Measurements from ENCODE around the gene SULT1C2. TPM values are rescaled to one million over a fixed set of nuclear protein-coding genes. Genes with fewer than 3 reads are reported as not detected.

Gene SULT1C2
- total RNA-seq, 4 donors from 2014 or later: 0.28 to 2.4 TPM; not detected in 2

- DNase-seq (ENCODE audit: low spot score): no peak
- no peak for ATAC-seq (ENCODE audit: low FRiP score)
- no peak for TF ChIP-seq CTCF (IDR thresholded peaks at IDR 0.05)
These were observed 30.9 kb upstream of the SULT1C2 start for GRCh38 chr2:108257757-108258331.

GRCh38 chr2:108260773-108261172 lies 27.9 kb upstream of the SULT1C2 start:
- no peak for TF ChIP-seq CTCF (IDR thresholded peaks at IDR 0.05)
- DNase-seq (ENCODE audit: low spot score) (no peak), ATAC-seq (ENCODE audit: low FRiP score) (no peak)

- ATAC-seq (ENCODE audit: low FRiP score) (no peak), DNase-seq (ENCODE audit: low spot score) (no peak)
- TF ChIP-seq CTCF (IDR thresholded peaks at IDR 0.05): no peak
These were observed 26.7 kb upstream of the SULT1C2 start for GRCh38 chr2:108262036-108262435.

- TF ChIP-seq CTCF (IDR thresholded peaks at IDR 0.05): no peak
- no peak for ATAC-seq (ENCODE audit: low FRiP score)
- DNase-seq (ENCODE audit: low spot score): no peak
These were observed 25.3 kb upstream of the SULT1C2 start for GRCh38 chr2:108263401-108263800.

- no peak for ATAC-seq (ENCODE audit: low FRiP score)
- TF ChIP-seq CTCF (IDR thresholded peaks at IDR 0.05): no peak
- no peak for DNase-seq (ENCODE audit: low spot score)
These were observed 22.5 kb upstream of the SULT1C2 start for GRCh38 chr2:108266218-108266617.

GRCh38 chr2:108267101-108267500 lies 21.6 kb upstream of the SULT1C2 start:
- DNase-seq (ENCODE audit: low spot score): no peak
- ATAC-seq (ENCODE audit: low FRiP score): no peak
- no peak for TF ChIP-seq CTCF (IDR thresholded peaks at IDR 0.05)

GRCh38 chr2:108268001-108268400 lies 20.7 kb upstream of the SULT1C2 start:
- TF ChIP-seq CTCF (IDR thresholded peaks at IDR 0.05): no peak
- ATAC-seq (ENCODE audit: low FRiP score): no peak
- DNase-seq (ENCODE audit: low spot score): no peak

Measured in omental fat pad (tissue), 4 donors.